H9 (cell line): ENCODE measurements around the gene CCDC38. TPM values are rescaled to one million over a fixed set of nuclear protein-coding genes. Genes with fewer than 3 reads are reported as not detected.

Source experiments
- DNase-seq: peaks from one replicate; pipeline ENCODE4 v3.0.0-alpha.2; 2017
- H2AFZ ChIP-seq: one replicate; pipeline ENCODE4 v1.6.1; 2013; ENCODE audit warnings: mild to moderate bottlenecking, low read length, control low read depth, moderate library complexity
- H2AK5ac ChIP-seq: 2 replicates; pipeline ENCODE4 v1.6.1; 2013; ENCODE audit warnings: low read length, control low read depth, mixed read lengths; ENCODE audit not compliant: insufficient read length
- H2BK120ac ChIP-seq: one replicate; pipeline ENCODE4 v1.6.1; 2013; ENCODE audit warnings: low read depth, mild to moderate bottlenecking, low read length, control low read depth, inconsistent platforms; ENCODE audit not compliant: poor library complexity, severe bottlenecking
- H2BK12ac ChIP-seq: 2 replicates; pipeline ENCODE4 v1.6.1; 2013; ENCODE audit warnings: low read length, control low read depth, mixed read lengths, low read depth; ENCODE audit not compliant: insufficient read length
- H2BK15ac ChIP-seq: 2 replicates; pipeline ENCODE4 v1.6.1; 2013; ENCODE audit warnings: low read depth, low read length, control low read depth
- H2BK20ac ChIP-seq: one replicate; pipeline ENCODE4 v1.6.1; 2013; ENCODE audit warnings: low read depth, mild to moderate bottlenecking, low read length, control low read depth, inconsistent platforms; ENCODE audit not compliant: poor library complexity, severe bottlenecking
- H2BK5ac ChIP-seq: 2 replicates; pipeline ENCODE4 v1.6.1; 2013; ENCODE audit warnings: low read length, control low read depth, mixed read lengths; ENCODE audit not compliant: insufficient read length
- H3K14ac ChIP-seq: 2 replicates; pipeline ENCODE4 v1.6.1; 2013; ENCODE audit warnings: low read length, control low read depth; ENCODE audit not compliant: insufficient read depth
- H3K18ac ChIP-seq: 2 replicates; pipeline ENCODE4 v1.6.1; 2013; ENCODE audit warnings: low read depth, mild to moderate bottlenecking, mixed read lengths, low read length, control low read depth; ENCODE audit not compliant: insufficient read length
- H3K23ac ChIP-seq: 2 replicates; pipeline ENCODE4 v1.6.1; 2013; ENCODE audit warnings: low read length, control low read depth, mixed read lengths, low read depth; ENCODE audit not compliant: insufficient read length
- H3K23me2 ChIP-seq: 2 replicates; pipeline ENCODE4 v1.6.1; 2013; ENCODE audit warnings: low read depth, mild to moderate bottlenecking, mixed read lengths, low read length, control low read depth; ENCODE audit not compliant: insufficient read length, poor library complexity, severe bottlenecking
- H3K27ac ChIP-seq: 2 replicates; pipeline ENCODE4 v1.5.1; 2013; ENCODE audit warnings: low read length, control low read depth, mixed read lengths, low read depth; ENCODE audit not compliant: insufficient read length
- H3K27me3 ChIP-seq: 2 replicates; pipeline ENCODE4 v1.6.1; 2013; ENCODE audit warnings: low read length, control low read depth, inconsistent platforms; ENCODE audit not compliant: insufficient read depth
- H3K4ac ChIP-seq: 2 replicates; pipeline ENCODE4 v1.6.1; 2013; ENCODE audit warnings: low read depth, mild to moderate bottlenecking, control low read depth, inconsistent platforms, low read length, moderate library complexity
- H3K4me1 ChIP-seq: 2 replicates; pipeline ENCODE4 v1.6.1; 2013; ENCODE audit warnings: low read length, control low read depth, inconsistent platforms; ENCODE audit not compliant: insufficient read depth
- H3K4me2 ChIP-seq: 2 replicates; pipeline ENCODE4 v1.6.1; 2013; ENCODE audit warnings: low read length, control low read depth, mixed read lengths; ENCODE audit not compliant: insufficient read length, insufficient read depth
- H3K56ac ChIP-seq: 2 replicates; pipeline ENCODE4 v1.6.1; 2013; ENCODE audit warnings: low read depth, mild to moderate bottlenecking, mixed read lengths, low read length, control low read depth; ENCODE audit not compliant: insufficient read length
- H3K79me1 ChIP-seq: 2 replicates; pipeline ENCODE4 v1.6.1; 2013; ENCODE audit warnings: low read depth, mild to moderate bottlenecking, moderate library complexity, low read length, control low read depth, inconsistent platforms; ENCODE audit not compliant: insufficient read depth, poor library complexity, severe bottlenecking
- H3K79me2 ChIP-seq: 2 replicates; pipeline ENCODE4 v1.6.1; 2013; ENCODE audit warnings: low read length, control low read depth, inconsistent platforms; ENCODE audit not compliant: insufficient read depth
- H3K9ac ChIP-seq: 2 replicates; pipeline ENCODE4 v1.6.1; 2013; ENCODE audit warnings: low read length, control low read depth, mixed read lengths; ENCODE audit not compliant: insufficient read length; ENCODE audit errors: extremely low read depth
- H3K9me3 ChIP-seq: one replicate; pipeline ENCODE4 v1.6.1; 2013; ENCODE audit warnings: low read depth, low read length, inconsistent platforms; ENCODE audit not compliant: control insufficient read depth
- H3T11ph ChIP-seq: one replicate; pipeline ENCODE4 v1.6.1; 2013; ENCODE audit warnings: mild to moderate bottlenecking, low read length, control low read depth, inconsistent platforms
- H4K20me1 ChIP-seq: one replicate; pipeline ENCODE4 v1.6.1; 2013; ENCODE audit not compliant: control insufficient read depth, insufficient read length, insufficient read depth
- H4K5ac ChIP-seq: 2 replicates; pipeline ENCODE4 v1.6.1; 2013; ENCODE audit warnings: low read depth, mild to moderate bottlenecking, mixed read lengths, low read length, control low read depth; ENCODE audit not compliant: insufficient read length
- H4K8ac ChIP-seq: replicated peaks from 2 replicates; pipeline ENCODE4 v1.6.1; 2013; ENCODE audit warnings: low read length, control low read depth, mixed read lengths, low read depth; ENCODE audit not compliant: insufficient read length
- H4K91ac ChIP-seq: 2 replicates; pipeline ENCODE4 v1.6.1; 2013; ENCODE audit warnings: low read depth, mild to moderate bottlenecking, moderate library complexity, mixed read lengths, low read length, control low read depth; ENCODE audit not compliant: insufficient read length
- H3K27ac Mint-ChIP-seq, 3 experiments: 2 replicates in 2 of 3; 3 replicates in 1 of 3; pipeline ENCODE4 v1.8.0; 2020 to 2021; ENCODE audit warnings: mixed read lengths in 3 of 3, mild to moderate bottlenecking in 1 of 3, moderate library complexity in 1 of 3
- H3K27me3 Mint-ChIP-seq: 2 replicates; pipeline ENCODE4 v1.8.0; 2021; ENCODE audit warnings: low read depth, mild to moderate bottlenecking, moderate library complexity, mixed read lengths
- H3K36me3 Mint-ChIP-seq, 3 experiments: 2 replicates in 2 of 3; 3 replicates in 1 of 3; pipeline ENCODE4 v1.8.0; 2020 to 2021; ENCODE audit warnings: low read depth in 3 of 3, mixed read lengths in 3 of 3; ENCODE audit not compliant: insufficient read depth in 1 of 3
- H3K4me1 Mint-ChIP-seq, 2 experiments: 2 replicates each; pipeline ENCODE4 v1.8.0; 2020; ENCODE audit warnings: mixed read lengths in 2 of 2
- H3K4me3 Mint-ChIP-seq, 2 experiments: 2 replicates in 1 of 2; 3 replicates in 1 of 2; pipeline ENCODE4 v1.8.0; 2020 to 2021; ENCODE audit warnings: mild to moderate bottlenecking in 2 of 2, mixed read lengths in 2 of 2, moderate library complexity in 1 of 2
- H3K9me3 Mint-ChIP-seq, 2 experiments: 2 replicates in 1 of 2; 3 replicates in 1 of 2; pipeline ENCODE4 v1.8.0; 2020; ENCODE audit warnings: mild to moderate bottlenecking in 2 of 2, mixed read lengths in 2 of 2, moderate library complexity in 1 of 2
- CTCF ChIP-seq: fragments of 200-600 bp; sonication (generic); conservative IDR thresholded peaks from 3 replicates; pipeline ENCODE4 v1.8.0; 2021; ENCODE audit warnings: antibody characterized with exemption, mild to moderate bottlenecking
- WGBS: extraction: QIAGEN DNeasy Blood & Tissue Kit; methylation state at CpG from one replicate; pipeline ENCODE4 v1.1.7; 2013; ENCODE audit warnings: missing lambda C conversion rate, low lambda C conversion rate, mixed read lengths; ENCODE audit not compliant: insufficient read length; ENCODE audit errors: extremely low coverage; 5-methylcytosine and 5-hydroxymethylcytosine counted together
- total RNA-seq: library from RNA; stranded (reverse); gene quantifications from 2 replicates; pipeline ENCODE4 v1.2.1, GENCODE V29; 2021

Gene CCDC38
- total RNA-seq, 1 experiment from 2014 or later, result not detected

- Mint-ChIP-seq H3K4me3 (no peak overlapping the region), H3K9me3 (peaks cover 0 to 5% of the 10 kb centered on the region in 2 experiments; a peak in 2 of 5 replicates), H3K27ac (no peak overlapping the region), H3K27me3 (peaks cover 2% of the 10 kb centered on the region; the same call in 1 of the 2 replicates), H3K36me3 (no peaks in the 10 kb centered on the region), H3K4me1 (no peaks in the 10 kb centered on the region)
- H3K4ac ChIP-seq, result no peak overlapping the region
- H3K79me1 ChIP-seq, result no peaks in the 10 kb centered on the region
- H3K9me3 ChIP-seq, result no peaks in the 10 kb centered on the region
- no peak overlapping the region for H4K91ac ChIP-seq
- H3K14ac ChIP-seq, result no peak overlapping the region
- H2BK15ac ChIP-seq, result no peak overlapping the region
- no CpG with 5 or more reads among the region's 3 CpGs for WGBS
- H3T11ph ChIP-seq, result no peak overlapping the region
- no peak overlapping the region for H3K27ac ChIP-seq
- H4K8ac ChIP-seq, result no peak overlapping the region
- no peak overlapping the region for H2BK12ac ChIP-seq
- H4K20me1 ChIP-seq, result no peaks in the 10 kb centered on the region
- H3K4me2 ChIP-seq, result no peak overlapping the region
- H3K23me2 ChIP-seq, result no peaks in the 10 kb centered on the region
- H3K56ac ChIP-seq, result no peak overlapping the region
- H2AFZ ChIP-seq, result no peak overlapping the region
- no peak overlapping the region for H3K9ac ChIP-seq
- no peak overlapping the region for H2BK5ac ChIP-seq
- H3K4me1 ChIP-seq, result no peaks in the 10 kb centered on the region
- DNase-seq, result no peak
- H3K27me3 ChIP-seq, result no peaks in the 10 kb centered on the region
- H3K23ac ChIP-seq, result no peak overlapping the region
- no peaks in the 10 kb centered on the region for H3K79me2 ChIP-seq
- no peak overlapping the region for H3K18ac ChIP-seq
- H2AK5ac ChIP-seq, result no peak overlapping the region
- H2BK20ac ChIP-seq, result no peak overlapping the region
- no peak overlapping the region for H4K5ac ChIP-seq
- TF ChIP-seq CTCF, result no peak
- H2BK120ac ChIP-seq, result no peak overlapping the region
Measured at GRCh38 chr12:95909871-95910270, 32.5 kb downstream of the CCDC38 start.
